Measurements from ENCODE around the gene GLOD5.

DNA sequence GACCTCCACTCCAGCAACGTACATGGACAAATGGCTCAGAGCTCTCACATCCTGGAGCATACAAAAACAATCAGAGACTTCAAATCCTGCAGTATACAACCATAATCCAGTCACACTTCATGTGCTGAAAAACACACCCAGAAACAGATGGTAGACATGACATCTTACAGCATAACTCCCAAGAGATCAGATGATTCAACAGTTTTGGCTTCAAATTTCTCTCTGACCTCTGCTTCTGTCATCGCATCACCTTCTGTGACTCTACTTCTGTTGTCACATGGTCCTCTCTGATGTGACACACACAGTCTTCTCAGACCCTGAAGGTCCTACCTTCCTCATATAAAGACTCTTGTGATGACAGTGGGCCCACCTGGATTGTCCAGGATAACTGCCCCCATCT lies 46.5 kb upstream of the GLOD5 start:
- no peak for TF ChIP-seq POLR2A (IDR thresholded peaks at IDR 0.05)
- TF ChIP-seq CTCF (IDR thresholded peaks at IDR 0.05), result no peak
